Fibroblast of mammary gland (primary cell): ENCODE measurements around the gene PVALEF.
A peak's percentile ranks its signal among the peaks of the same experiment; 100 is the strongest.

Experiments used
- DNase-seq: peaks from one replicate; pipeline ENCODE4 v3.0.0-alpha.2; 2010; ENCODE audit warnings: low read depth
- H3K4me3 ChIP-seq: 2 replicates; pipeline ENCODE4 v1.5.1; 2011; ENCODE audit warnings: low read depth, mild to moderate bottlenecking, low read length, moderate library complexity; ENCODE audit not compliant: control insufficient read depth
- CTCF ChIP-seq: conservative IDR thresholded peaks from 2 replicates; pipeline ENCODE4 v1.5.1; 2011; ENCODE audit warnings: low read depth, low read length, inconsistent platforms; ENCODE audit not compliant: control insufficient read depth, insufficient read depth

Gene PVALEF

GRCh38 chr17:81169870-81170309 lies 4.6 kb downstream of the PVALEF start:
- H3K4me3 ChIP-seq, result no peak overlapping the region
- DNase-seq, result no peak
- no peak for TF ChIP-seq CTCF

- H3K4me3 ChIP-seq, result no peak overlapping the region
- DNase-seq, result no peak
- no peak for TF ChIP-seq CTCF
Measured at GRCh38 chr17:81170727-81171494, 5.6 kb downstream of the PVALEF start.

DNA sequence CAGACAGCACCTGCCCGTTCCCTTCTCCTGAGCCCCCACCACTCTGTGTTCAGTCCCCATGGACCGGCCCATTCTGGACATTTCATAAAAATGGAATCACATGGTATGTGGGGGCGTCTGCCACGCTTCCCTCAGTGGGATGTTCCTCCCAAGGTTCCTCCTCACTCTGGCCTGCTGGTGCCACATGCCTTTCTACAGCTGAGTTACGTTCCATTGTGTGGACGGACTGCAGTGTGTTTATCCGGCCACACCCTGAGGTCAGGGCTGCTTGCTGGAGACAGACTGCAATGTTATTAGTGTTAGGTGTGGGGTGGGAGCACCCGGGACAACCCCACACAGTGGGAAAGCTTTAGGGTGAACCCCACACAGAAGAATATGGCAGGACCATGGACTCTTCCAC lies 6.6 kb downstream of the PVALEF start:
- H3K4me3 ChIP-seq, result no peak overlapping the region
- TF ChIP-seq CTCF, result no peak
- DNase-seq, result peak; percentile 7

- TF ChIP-seq CTCF, result no peak
- no peak for DNase-seq
- H3K4me3 ChIP-seq, result no peak overlapping the region
Measured at GRCh38 chr17:81173052-81173761, 7.9 kb downstream of the PVALEF start.

- DNase-seq, result peak; percentile 39
- H3K4me3 ChIP-seq, result no peak overlapping the region
- TF ChIP-seq CTCF, result no peak
Measured at GRCh38 chr17:81173762-81174155, 8.5 kb downstream of the PVALEF start.

DNA sequence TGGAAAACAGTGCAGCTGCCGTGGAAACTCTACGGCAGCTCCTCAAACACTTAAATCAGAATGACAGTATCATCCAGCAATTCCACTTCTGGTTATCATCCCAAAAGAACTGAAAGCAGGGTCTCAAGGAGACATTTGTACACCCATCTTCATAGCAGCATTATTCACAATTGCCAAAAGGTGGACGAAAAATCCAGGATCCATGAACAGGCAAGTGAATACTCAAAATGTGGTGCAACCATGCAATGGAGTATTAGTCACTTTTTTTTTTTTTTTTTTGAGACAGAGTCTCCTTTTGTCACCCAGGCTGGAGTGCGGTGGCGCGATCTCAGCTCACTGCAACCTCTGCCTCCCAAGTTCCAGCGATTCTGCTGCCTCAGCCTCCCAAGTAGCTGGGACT lies 11.4 kb downstream of the PVALEF start:
- DNase-seq, result peak; percentile 31
- no peak for TF ChIP-seq CTCF
- H3K4me3 ChIP-seq, result no peak overlapping the region
